Panc1 (cell line): ENCODE data around the gene C2CD2. TPM values are rescaled to one million over a fixed set of nuclear protein-coding genes. Genes with fewer than 3 reads are reported as not detected.

ENCODE experiments used
- total RNA-seq: library from RNA; stranded (reverse); gene quantifications from one replicate; pipeline ENCODE4 v1.2.1, GENCODE V29; 2021; ENCODE audit not compliant: unreplicated experiment

C2CD2 gene
- total RNA-seq, 1 experiment from 2014 or later = 14.0 TPM

Other genes starting within 250 kb of the C2CD2 start
- 67.4 TPM for gene RIPK4, start 187.0 kb downstream of the C2CD2 start, total RNA-seq
- gene PRDM15, start 74.7 kb downstream of the C2CD2 start, total RNA-seq = 11.2 TPM
- 17.9 TPM for gene ZBTB21, start 56.3 kb upstream of the C2CD2 start, total RNA-seq
- 0.18 TPM for gene UMODL1, start 117.3 kb upstream of the C2CD2 start, total RNA-seq